Gastrocnemius medialis (tissue), 4 donors: Measurements from ENCODE around the gene UBE2Q1.

Experiments used
- CTCF ChIP-seq, 5 experiments: fragments of 450-650 bp in 3 of 5; fragments of 200-600 bp in 2 of 5; sonication (generic) in 2 of 5; IDR thresholded peaks in 4 of 5; conservative IDR thresholded peaks in 1 of 5; 1 replicate in 4 of 5; 2 replicates in 1 of 5; pipeline ENCODE4 v1.5.1; 2016 to 2019; ENCODE audit warnings: antibody characterized with exemption in 5 of 5, mild to moderate bottlenecking in 3 of 5, moderate library complexity in 3 of 5
- POLR2A ChIP-seq, 2 donors: fragments of 450-650 bp; IDR thresholded peaks; one replicate each; pipeline ENCODE4 v1.6.1; 2017; ENCODE audit warnings: antibody characterized with exemption in 2 of 2, mild to moderate bottlenecking in 2 of 2, moderate library complexity in 2 of 2

- TF ChIP-seq CTCF (IDR thresholded peaks at IDR 0.05 in 4 of 5, conservative IDR thresholded peaks at IDR 0.05 in 1 of 5) (no peak), POLR2A (IDR thresholded peaks at IDR 0.05) (no peak)
Observed at GRCh38 chr1:154582885-154583284, 24.4 kb upstream of the UBE2Q1 start.
